Measurements from ENCODE around the gene HERC5. TPM values are rescaled to one million over a fixed set of nuclear protein-coding genes. Genes with fewer than 3 reads are reported as not detected.

Gene HERC5
- polyA plus RNA-seq, 1 donor from 2014 or later = 0.59 TPM

- Histone ChIP-seq H3K36me3 (ENCODE audit: insufficient read depth, low read length) (no peaks in the 10 kb centered on the region), H4K20me1 (ENCODE audit: insufficient read depth) (no peaks in the 10 kb centered on the region), H3F3A (ENCODE audit: insufficient read depth, low read length, poor library complexity, severe bottlenecking) (peaks cover 3% of the 10 kb centered on the region), H3K4me2 (ENCODE audit: low read length) (no peak overlapping the region), H3K4me3 (ENCODE audit: low read length) (no peak overlapping the region), H3K9ac (ENCODE audit: low read length) (no peak overlapping the region), H3K27ac (ENCODE audit: low read length) (no peak overlapping the region), H3K79me2 (replicated peaks; ENCODE audit: insufficient read depth, low read length) (no peaks in the 10 kb centered on the region), H3K9me2 (ENCODE audit: insufficient read depth, low read length) (no peaks in the 10 kb centered on the region), H2AFZ (ENCODE audit: low read depth, low read length) (no peak overlapping the region), H3K27me3 (ENCODE audit: insufficient read depth, low read depth, low read length) (no peaks in the 10 kb centered on the region), H3K9me3 (ENCODE audit: low read length) (no peaks in the 10 kb centered on the region)
- no peak for TF ChIP-seq RAD21 (conservative IDR thresholded peaks at IDR 0.05)
- TF ChIP-seq, protein P1, sequence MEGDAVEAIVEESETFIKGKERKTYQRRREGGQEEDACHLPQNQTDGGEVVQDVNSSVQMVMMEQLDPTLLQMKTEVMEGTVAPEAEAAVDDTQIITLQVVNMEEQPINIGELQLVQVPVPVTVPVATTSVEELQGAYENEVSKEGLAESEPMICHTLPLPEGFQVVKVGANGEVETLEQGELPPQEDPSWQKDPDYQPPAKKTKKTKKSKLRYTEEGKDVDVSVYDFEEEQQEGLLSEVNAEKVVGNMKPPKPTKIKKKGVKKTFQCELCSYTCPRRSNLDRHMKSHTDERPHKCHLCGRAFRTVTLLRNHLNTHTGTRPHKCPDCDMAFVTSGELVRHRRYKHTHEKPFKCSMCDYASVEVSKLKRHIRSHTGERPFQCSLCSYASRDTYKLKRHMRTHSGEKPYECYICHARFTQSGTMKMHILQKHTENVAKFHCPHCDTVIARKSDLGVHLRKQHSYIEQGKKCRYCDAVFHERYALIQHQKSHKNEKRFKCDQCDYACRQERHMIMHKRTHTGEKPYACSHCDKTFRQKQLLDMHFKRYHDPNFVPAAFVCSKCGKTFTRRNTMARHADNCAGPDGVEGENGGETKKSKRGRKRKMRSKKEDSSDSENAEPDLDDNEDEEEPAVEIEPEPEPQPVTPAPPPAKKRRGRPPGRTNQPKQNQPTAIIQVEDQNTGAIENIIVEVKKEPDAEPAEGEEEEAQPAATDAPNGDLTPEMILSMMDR (IDR thresholded peaks at IDR 0.05; ENCODE audit: poor library complexity, severe bottlenecking) = no peak
- TF ChIP-seq MXI1 (conservative IDR thresholded peaks at IDR 0.05; ENCODE audit: poor library complexity, severe bottlenecking) = no peak
- no peak for TF ChIP-seq SMC3 (conservative IDR thresholded peaks at IDR 0.05; ENCODE audit: poor library complexity)
- no peak for TF ChIP-seq POLR2AphosphoS5 (IDR thresholded peaks at IDR 0.05)
- TF ChIP-seq TAF1 (IDR thresholded peaks at IDR 0.05; ENCODE audit: low read depth) = no peak
- no peak for TF ChIP-seq EP300 (conservative IDR thresholded peaks at IDR 0.05; ENCODE audit: poor library complexity, severe bottlenecking)
- no peak for TF ChIP-seq EZH2 (IDR thresholded peaks at IDR 0.05; ENCODE audit: borderline replicate concordance, insufficient read depth, low read length, poor library complexity, severe bottlenecking)
- TF ChIP-seq REST (IDR thresholded peaks at IDR 0.05; ENCODE audit: borderline replicate concordance) = no peak
Measured at GRCh38 chr4:88443486-88443885, 13.4 kb upstream of the HERC5 start.

DNA sequence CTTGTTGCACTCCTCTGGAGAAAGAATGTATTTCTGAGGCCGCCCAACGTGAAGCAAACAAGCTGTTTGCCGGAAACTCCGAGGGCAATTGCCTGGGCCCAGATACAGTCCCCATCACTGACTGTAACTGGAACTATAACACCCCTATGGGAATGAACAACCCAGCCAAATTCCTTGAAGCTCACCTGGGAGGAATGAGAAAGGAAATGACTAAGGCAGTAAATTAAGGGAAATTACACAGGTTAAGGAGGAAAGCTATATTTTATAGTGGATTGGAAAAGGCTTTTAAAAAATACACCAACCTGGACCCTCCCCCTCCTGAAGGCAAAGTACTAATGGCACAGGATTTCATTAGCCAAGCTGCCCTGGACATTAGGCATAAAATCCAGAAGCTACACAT, 11.7 kb upstream of the HERC5 start:
- Histone ChIP-seq H3K27me3 (ENCODE audit: insufficient read depth, low read depth, low read length) (no peaks in the 10 kb centered on the region), H3K9ac (ENCODE audit: low read length) (no peak overlapping the region), H3F3A (ENCODE audit: insufficient read depth, low read length, poor library complexity, severe bottlenecking) (peaks cover 3% of the 10 kb centered on the region), H2AFZ (ENCODE audit: low read depth, low read length) (no peak overlapping the region), H3K4me2 (ENCODE audit: low read length) (no peak overlapping the region), H3K4me3 (ENCODE audit: low read length) (no peak overlapping the region), H3K27ac (ENCODE audit: low read length) (no peak overlapping the region), H3K36me3 (ENCODE audit: insufficient read depth, low read length) (no peaks in the 10 kb centered on the region), H4K20me1 (ENCODE audit: insufficient read depth) (no peaks in the 10 kb centered on the region), H3K79me2 (replicated peaks; ENCODE audit: insufficient read depth, low read length) (no peaks in the 10 kb centered on the region), H3K9me3 (ENCODE audit: low read length) (no peaks in the 10 kb centered on the region), H3K9me2 (ENCODE audit: insufficient read depth, low read length) (no peaks in the 10 kb centered on the region)
- TF ChIP-seq, protein P1 (IDR thresholded peaks at IDR 0.05; ENCODE audit: poor library complexity, severe bottlenecking) = no peak
- TF ChIP-seq EP300 (conservative IDR thresholded peaks at IDR 0.05; ENCODE audit: poor library complexity, severe bottlenecking) (no peak), SMC3 (conservative IDR thresholded peaks at IDR 0.05; ENCODE audit: poor library complexity) (no peak)

Measured in neural cell (in vitro differentiated cells).